ENCODE results near the gene TRMT1.

DNA sequence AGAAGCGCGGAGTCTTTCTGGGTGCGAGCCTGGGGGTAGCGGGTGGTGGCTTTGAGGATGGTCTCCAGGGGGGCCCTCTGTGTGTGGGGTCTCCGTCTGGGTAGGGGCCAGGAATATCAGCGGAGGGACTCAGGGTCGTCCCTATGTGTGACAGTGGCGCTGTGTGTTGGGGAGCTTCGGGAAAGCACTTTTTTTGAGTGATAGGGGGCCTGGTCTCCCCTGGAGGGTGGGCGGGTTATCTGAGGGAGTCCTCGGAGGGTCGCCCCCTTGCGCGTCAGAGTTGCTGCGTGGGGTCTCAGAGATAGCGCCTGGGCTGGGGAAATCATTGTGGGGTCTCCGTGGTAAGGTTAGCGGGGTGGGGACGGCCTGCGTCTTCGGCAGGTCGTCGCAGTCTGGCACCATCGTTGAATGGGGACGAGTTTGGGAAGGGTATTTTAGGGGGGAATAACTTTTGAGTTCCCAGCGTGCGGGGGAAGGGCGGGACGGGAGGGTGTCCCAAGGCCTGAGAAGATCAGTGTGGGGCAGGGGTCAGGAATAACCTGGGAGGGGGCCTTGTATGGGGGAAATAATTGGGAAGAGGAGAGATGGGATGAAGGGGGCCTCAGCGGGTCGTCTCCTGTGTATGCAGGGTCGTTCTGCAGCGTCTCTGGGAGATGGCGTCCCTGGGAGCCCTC, 34.5 kb upstream of the TRMT1 start:
- TF ChIP-seq, protein P1, sequence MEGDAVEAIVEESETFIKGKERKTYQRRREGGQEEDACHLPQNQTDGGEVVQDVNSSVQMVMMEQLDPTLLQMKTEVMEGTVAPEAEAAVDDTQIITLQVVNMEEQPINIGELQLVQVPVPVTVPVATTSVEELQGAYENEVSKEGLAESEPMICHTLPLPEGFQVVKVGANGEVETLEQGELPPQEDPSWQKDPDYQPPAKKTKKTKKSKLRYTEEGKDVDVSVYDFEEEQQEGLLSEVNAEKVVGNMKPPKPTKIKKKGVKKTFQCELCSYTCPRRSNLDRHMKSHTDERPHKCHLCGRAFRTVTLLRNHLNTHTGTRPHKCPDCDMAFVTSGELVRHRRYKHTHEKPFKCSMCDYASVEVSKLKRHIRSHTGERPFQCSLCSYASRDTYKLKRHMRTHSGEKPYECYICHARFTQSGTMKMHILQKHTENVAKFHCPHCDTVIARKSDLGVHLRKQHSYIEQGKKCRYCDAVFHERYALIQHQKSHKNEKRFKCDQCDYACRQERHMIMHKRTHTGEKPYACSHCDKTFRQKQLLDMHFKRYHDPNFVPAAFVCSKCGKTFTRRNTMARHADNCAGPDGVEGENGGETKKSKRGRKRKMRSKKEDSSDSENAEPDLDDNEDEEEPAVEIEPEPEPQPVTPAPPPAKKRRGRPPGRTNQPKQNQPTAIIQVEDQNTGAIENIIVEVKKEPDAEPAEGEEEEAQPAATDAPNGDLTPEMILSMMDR (IDR thresholded peaks at IDR 0.05; ENCODE audit: low read length): no peak
- TF ChIP-seq EZH2 (IDR thresholded peaks at IDR 0.05; ENCODE audit: borderline replicate concordance, low read length): no peak
